ENCODE data around the gene TXNRD3.
A peak's percentile ranks its signal among the peaks of the same experiment; 100 is the strongest.

The TXNRD3 gene

DNA sequence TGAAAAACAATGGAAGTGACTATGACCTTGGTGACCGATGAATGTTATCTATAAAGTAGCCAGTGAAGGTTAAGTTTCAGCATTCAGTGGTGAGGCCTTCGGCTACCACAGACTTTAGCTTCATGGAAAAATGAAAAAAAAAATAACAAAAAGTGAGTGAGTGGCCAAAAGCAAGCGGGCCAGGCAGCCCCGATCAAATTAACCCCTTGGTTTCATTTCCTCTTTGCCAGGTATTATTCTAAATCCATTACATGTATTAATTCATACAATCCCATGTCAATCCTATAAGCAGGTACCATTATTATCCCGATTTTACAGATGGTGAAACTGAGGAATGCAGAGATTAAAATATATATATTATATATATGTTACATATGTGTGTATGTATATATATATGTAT, 28.1 kb upstream of the TXNRD3 start:
- Histone ChIP-seq H3K4me3 (ENCODE audit: low read length in 2 of 2) (no peak overlapping the region), H3K27me3 (ENCODE audit: control insufficient read depth in 1 of 2, insufficient read depth in 2 of 2, low read length in 2 of 2) (peaks cover 5 to 7% of the 10 kb centered on the region in 2 donors), H3K36me3 (ENCODE audit: control insufficient read depth in 2 of 2, insufficient read depth in 2 of 2, low read length in 2 of 2) (no peaks in the 10 kb centered on the region), H3K27ac (ENCODE audit: low read length) (no peak overlapping the region), H3K9me3 (ENCODE audit: control insufficient read depth in 2 of 2, low read length in 2 of 2) (no peaks in the 10 kb centered on the region), H3K9ac (ENCODE audit: low read length in 2 of 2) (no peak overlapping the region), H3K4me1 (ENCODE audit: control insufficient read depth, insufficient read depth, low read length) (peaks cover 8% of the 10 kb centered on the region)

DNA sequence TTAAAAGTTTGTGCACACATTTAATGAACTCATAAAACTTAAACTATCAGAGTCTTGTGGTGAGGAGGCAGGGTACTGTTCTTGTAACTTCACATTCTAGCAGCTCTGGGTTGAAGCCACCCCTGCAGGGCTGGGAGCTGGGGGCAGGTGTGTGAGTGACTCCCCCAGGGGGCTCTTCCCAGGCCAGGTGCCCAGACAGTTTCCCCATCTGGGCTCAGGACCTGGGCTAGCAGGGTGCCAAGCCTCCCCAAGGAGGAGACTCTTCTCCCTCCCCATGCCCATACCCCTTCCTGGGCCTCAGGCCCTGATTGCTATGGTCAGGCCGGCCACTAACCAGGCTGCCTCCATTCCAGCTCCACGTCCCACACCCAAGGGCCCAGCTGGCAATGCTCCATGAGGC, 27.1 kb upstream of the TXNRD3 start:
- Histone ChIP-seq H3K36me3 (ENCODE audit: control insufficient read depth in 2 of 2, insufficient read depth in 2 of 2, low read length in 2 of 2) (no peaks in the 10 kb centered on the region), H3K9ac (ENCODE audit: low read length in 2 of 2) (no peak overlapping the region), H3K9me3 (ENCODE audit: control insufficient read depth in 2 of 2, low read length in 2 of 2) (no peaks in the 10 kb centered on the region), H3K27me3 (ENCODE audit: control insufficient read depth in 1 of 2, insufficient read depth in 2 of 2, low read length in 2 of 2) (peaks cover 7% of the 10 kb centered on the region in 2 donors), H3K4me1 (ENCODE audit: control insufficient read depth, insufficient read depth, low read length) (peaks cover 8% of the 10 kb centered on the region), H3K27ac (ENCODE audit: low read length) (no peak overlapping the region), H3K4me3 (ENCODE audit: low read length in 2 of 2) (no peak overlapping the region)

DNA sequence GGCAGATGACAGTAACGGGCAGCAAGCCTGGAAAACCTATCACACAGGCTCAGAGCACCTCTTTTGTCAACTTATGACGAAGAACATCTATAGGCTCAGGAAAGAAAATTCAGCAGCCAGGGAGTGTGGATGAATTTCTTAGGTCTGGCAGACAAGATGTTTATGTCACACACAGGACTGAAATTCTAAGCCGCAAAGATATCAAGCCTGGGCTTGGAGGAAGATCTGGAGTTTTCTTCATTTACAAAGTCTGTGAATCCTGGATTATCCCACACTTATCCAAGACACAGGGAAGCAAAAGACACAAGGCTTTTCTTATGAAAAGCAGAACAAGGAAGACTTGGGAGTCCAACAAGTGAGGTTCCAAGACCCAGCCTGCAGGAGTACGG, 25.7 kb upstream of the TXNRD3 start:
- H3K4me1 ChIP-seq (ENCODE audit: control insufficient read depth, insufficient read depth, low read length): peaks cover 8% of the 10 kb centered on the region
- H3K9me3 ChIP-seq (ENCODE audit: control insufficient read depth in 2 of 2, low read length in 2 of 2): no peaks in the 10 kb centered on the region
- no peak overlapping the region for H3K9ac ChIP-seq (ENCODE audit: low read length in 2 of 2)
- no peak overlapping the region for H3K4me3 ChIP-seq (ENCODE audit: low read length in 2 of 2)
- H3K27ac ChIP-seq (ENCODE audit: low read length): no peak overlapping the region
- H3K36me3 ChIP-seq (ENCODE audit: control insufficient read depth in 2 of 2, insufficient read depth in 2 of 2, low read length in 2 of 2): no peaks in the 10 kb centered on the region
- H3K27me3 ChIP-seq (ENCODE audit: control insufficient read depth in 1 of 2, insufficient read depth in 2 of 2, low read length in 2 of 2): peaks cover 7 to 8% of the 10 kb centered on the region in 2 donors

DNA sequence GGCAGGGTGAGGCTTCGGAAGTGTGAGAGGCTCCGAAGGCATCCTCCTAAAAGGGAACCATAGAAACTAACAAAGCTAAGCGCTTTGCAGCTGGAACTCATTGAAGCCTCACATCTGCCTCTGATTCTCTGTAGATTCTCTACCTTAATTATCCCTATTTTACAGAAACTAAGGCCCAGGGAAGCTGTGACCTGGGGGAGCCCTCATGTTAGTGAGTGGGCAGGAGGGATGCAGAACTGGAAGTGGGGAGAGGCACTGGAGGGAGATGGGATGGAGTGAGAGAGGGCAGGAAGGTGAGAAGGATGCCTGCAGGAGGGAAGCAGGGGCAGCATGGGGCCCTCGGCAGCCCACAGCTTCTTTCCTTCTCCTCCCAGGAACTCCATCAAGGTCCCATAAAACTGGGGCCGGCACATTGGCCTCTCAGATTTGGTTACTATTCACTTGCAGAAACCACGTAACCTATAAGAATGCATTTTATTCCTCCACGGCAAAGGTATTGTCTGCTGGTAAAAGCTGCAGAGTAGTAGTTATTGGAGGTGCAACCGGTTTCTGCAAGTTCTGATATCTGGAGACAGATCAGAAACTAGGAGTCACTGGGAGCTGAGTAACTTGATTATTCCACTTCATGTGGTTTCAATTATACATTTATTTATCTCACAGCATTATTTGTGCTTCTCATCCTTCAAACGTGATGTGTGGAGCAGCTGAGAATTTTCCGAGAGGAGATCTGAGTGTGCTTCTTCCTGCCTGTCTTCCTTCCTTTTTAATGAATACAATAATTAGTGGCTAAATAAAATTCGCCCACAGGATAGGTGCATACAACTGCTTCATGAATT, 25.1 kb upstream of the TXNRD3 start:
- H3K27me3 ChIP-seq (ENCODE audit: control insufficient read depth in 1 of 2, insufficient read depth in 2 of 2, low read length in 2 of 2): peaks cover 7 to 8% of the 10 kb centered on the region in 2 donors
- H3K4me1 ChIP-seq (ENCODE audit: control insufficient read depth, insufficient read depth, low read length): peaks cover 8% of the 10 kb centered on the region
- H3K36me3 ChIP-seq (ENCODE audit: control insufficient read depth in 2 of 2, insufficient read depth in 2 of 2, low read length in 2 of 2): no peaks in the 10 kb centered on the region
- no peak overlapping the region for H3K9ac ChIP-seq (ENCODE audit: low read length in 2 of 2)
- no peak overlapping the region for H3K4me3 ChIP-seq (ENCODE audit: low read length in 2 of 2)
- H3K27ac ChIP-seq (ENCODE audit: low read length): no peak overlapping the region
- no peaks in the 10 kb centered on the region for H3K9me3 ChIP-seq (ENCODE audit: control insufficient read depth in 2 of 2, low read length in 2 of 2)

DNA sequence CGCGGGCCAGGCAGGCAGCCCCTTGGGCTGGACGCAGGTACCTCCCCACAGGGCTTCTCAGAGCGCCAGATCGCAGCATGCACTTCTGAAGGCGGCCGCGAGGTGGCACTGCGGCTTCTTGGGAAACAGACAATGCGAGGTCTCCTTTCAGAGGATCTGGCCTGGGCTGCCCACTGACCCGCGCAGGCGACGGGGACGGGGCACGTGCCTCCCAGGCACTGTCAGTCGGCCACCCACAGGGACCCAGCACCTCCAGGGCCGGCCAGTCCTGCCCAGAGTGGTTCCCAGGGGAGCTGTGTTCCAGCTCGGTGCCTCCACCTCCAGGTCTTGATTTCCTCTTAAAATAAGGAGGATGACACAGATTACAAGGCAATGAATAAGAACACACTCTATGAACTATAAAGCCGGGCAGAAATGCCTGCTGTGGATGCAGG, 24.4 kb upstream of the TXNRD3 start:
- peaks cover 5 to 7% of the 10 kb centered on the region in 2 donors for H3K27me3 ChIP-seq (ENCODE audit: control insufficient read depth in 1 of 2, insufficient read depth in 2 of 2, low read length in 2 of 2)
- H3K9me3 ChIP-seq (ENCODE audit: control insufficient read depth in 2 of 2, low read length in 2 of 2): no peaks in the 10 kb centered on the region
- H3K27ac ChIP-seq (ENCODE audit: low read length): no peak overlapping the region
- H3K4me1 ChIP-seq (ENCODE audit: control insufficient read depth, insufficient read depth, low read length): peaks cover 8% of the 10 kb centered on the region
- no peaks in the 10 kb centered on the region for H3K36me3 ChIP-seq (ENCODE audit: control insufficient read depth in 2 of 2, insufficient read depth in 2 of 2, low read length in 2 of 2)
- no peak overlapping the region for H3K4me3 ChIP-seq (ENCODE audit: low read length in 2 of 2)
- H3K9ac ChIP-seq (ENCODE audit: low read length in 2 of 2): peak overlapping the region in 1 of 2 donors; percentile 9

DNA sequence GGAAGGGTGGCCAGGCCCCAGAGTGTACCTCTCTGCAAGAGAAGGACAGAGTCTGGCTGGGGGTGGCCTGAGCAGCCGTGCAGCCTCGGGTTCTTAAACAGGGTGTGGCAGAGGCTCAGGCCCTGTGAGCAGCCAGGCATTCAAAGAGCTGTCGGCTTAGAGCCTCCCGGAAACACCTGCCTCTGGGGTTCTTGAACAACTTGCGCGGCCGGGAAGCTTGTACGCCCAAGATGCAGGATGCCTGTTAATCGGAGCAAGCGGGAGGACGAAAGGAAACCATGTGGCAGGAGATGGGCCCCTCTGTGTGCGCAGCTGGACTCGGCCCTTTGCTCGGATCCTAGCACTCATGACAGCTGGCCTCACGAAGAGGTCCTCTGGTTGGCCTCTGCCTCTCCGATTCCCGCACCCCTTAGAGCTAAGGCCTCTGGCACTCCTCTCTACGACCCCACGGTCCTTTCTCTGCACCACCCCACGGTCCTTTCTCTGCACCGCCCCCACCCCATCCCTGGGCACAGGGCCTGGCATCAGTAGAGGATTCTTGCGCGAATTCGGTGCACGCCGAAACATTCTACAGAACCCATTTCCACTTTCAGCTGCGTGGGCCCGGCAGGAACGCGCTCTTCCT, 23.9 kb upstream of the TXNRD3 start:
- H3K36me3 ChIP-seq (ENCODE audit: control insufficient read depth in 2 of 2, insufficient read depth in 2 of 2, low read length in 2 of 2): no peaks in the 10 kb centered on the region
- peaks cover 0 to under 1% of the 10 kb centered on the region in 2 donors for H3K9me3 ChIP-seq (ENCODE audit: control insufficient read depth in 2 of 2, low read length in 2 of 2)
- H3K4me1 ChIP-seq (ENCODE audit: control insufficient read depth, insufficient read depth, low read length): peaks cover 7% of the 10 kb centered on the region
- peaks cover 5 to 7% of the 10 kb centered on the region in 2 donors for H3K27me3 ChIP-seq (ENCODE audit: control insufficient read depth in 1 of 2, insufficient read depth in 2 of 2, low read length in 2 of 2)
- no peak overlapping the region for H3K4me3 ChIP-seq (ENCODE audit: low read length in 2 of 2)
- no peak overlapping the region for H3K9ac ChIP-seq (ENCODE audit: low read length in 2 of 2)
- H3K27ac ChIP-seq (ENCODE audit: low read length): no peak overlapping the region

DNA sequence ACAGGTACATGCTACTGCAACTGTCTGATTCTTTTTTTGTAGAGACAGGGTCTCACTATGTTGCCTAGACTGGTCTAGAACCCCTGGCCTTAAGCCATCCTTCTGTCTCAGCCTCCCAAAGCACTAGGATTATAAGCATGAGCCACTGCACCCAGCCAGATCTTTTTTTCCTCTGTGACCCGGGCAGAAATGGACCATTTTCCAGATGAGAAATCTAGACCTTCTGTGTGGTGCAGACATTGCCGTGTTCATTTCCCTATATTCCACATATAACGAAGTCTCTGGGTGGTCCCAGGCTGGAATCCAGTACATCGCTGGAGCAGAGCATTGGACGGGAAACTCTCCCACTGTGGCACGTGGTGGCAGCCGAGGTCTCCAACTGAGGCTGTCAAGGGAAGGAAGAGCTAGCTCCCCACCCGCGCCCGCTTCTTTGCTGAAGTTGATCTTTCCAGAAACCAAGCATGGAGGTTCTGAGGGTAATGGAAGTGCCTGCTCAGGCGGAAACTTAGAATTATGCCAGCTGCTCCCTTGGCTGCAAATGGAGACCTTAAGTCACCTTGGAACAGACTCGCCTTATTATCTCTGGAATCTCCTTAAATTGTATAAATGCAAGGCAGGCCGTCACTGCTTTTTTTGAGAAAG, 23.1 kb upstream of the TXNRD3 start:
- Histone ChIP-seq H3K9me3 (ENCODE audit: control insufficient read depth in 2 of 2, low read length in 2 of 2) (peaks cover 5 to 7% of the 10 kb centered on the region in 2 donors), H3K4me1 (ENCODE audit: control insufficient read depth, insufficient read depth, low read length) (peaks cover 5% of the 10 kb centered on the region), H3K9ac (ENCODE audit: low read length in 2 of 2) (no peak overlapping the region), H3K4me3 (ENCODE audit: low read length in 2 of 2) (no peak overlapping the region), H3K27ac (ENCODE audit: low read length) (no peak overlapping the region), H3K27me3 (ENCODE audit: control insufficient read depth in 1 of 2, insufficient read depth in 2 of 2, low read length in 2 of 2) (peaks cover 5 to 7% of the 10 kb centered on the region in 2 donors), H3K36me3 (ENCODE audit: control insufficient read depth in 2 of 2, insufficient read depth in 2 of 2, low read length in 2 of 2) (no peaks in the 10 kb centered on the region)

DNA sequence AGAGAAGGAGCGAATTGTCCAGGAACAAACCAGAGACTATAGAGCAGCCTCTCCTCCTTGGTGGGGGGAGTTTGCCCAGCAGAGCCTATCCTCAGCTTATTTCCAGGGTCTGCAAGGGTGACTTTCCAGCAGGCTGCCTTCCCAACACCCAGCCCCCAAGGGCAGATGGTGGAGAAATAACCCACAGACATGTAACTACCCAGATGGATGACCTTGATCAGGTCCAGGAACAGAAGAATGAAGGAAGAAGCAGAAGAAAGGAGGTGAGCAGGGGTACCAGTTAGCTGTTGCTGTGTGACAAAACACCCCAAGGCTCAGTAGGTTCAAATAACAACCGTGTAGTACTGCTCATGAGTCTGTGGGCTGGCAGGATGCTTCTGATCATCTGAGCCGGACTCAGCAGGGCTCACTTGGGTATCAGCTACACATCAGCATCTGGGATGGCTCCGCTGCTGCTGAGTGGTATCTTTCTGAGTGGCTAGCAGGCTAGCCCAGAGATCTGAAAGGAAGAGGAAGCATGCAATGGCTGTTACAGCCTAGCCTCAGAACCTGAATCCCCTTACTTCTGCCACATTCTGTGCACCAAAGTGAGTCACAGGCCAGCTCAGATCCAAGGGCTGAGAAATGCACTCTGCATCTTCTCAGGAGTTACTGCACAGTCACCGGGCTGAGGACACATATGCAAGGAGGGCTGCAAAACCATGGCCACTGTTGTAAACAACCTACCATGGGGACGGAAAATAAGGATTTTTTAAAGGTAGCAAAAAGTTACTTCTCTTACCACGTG, 22.2 kb upstream of the TXNRD3 start:
- Histone ChIP-seq H3K9ac (ENCODE audit: low read length in 2 of 2) (no peak overlapping the region), H3K9me3 (ENCODE audit: control insufficient read depth in 2 of 2, low read length in 2 of 2) (peaks cover 5 to 8% of the 10 kb centered on the region in 2 donors), H3K27me3 (ENCODE audit: control insufficient read depth in 1 of 2, insufficient read depth in 2 of 2, low read length in 2 of 2) (peaks cover 5 to 7% of the 10 kb centered on the region in 2 donors), H3K4me3 (ENCODE audit: low read length in 2 of 2) (no peak overlapping the region), H3K27ac (ENCODE audit: low read length) (no peak overlapping the region), H3K4me1 (ENCODE audit: control insufficient read depth, insufficient read depth, low read length) (peaks cover 5% of the 10 kb centered on the region), H3K36me3 (ENCODE audit: control insufficient read depth in 2 of 2, insufficient read depth in 2 of 2, low read length in 2 of 2) (no peaks in the 10 kb centered on the region)

DNA sequence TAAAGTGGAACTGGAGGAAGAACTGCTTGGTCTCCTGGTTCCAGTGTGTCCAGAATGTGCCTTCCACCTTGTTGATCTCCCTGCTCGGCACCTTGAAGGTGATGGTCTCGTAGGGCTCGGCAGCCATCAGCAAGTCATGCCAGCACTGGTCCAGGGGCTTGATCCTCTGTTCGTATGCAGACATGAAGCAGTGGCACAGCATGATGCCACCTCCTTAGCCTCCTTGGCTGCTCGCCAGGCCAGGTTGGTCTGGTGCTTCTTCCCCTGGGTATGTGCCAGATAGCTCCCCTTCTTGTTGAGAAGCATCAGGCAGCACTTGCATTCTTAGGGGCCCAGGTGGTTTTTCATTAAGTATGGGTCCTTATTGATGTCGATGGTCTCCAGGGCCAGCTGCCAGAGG, 17.8 kb upstream of the TXNRD3 start:
- H3K4me1 ChIP-seq (ENCODE audit: control insufficient read depth, insufficient read depth, low read length): no peaks in the 10 kb centered on the region
- no peaks in the 10 kb centered on the region for H3K36me3 ChIP-seq (ENCODE audit: control insufficient read depth in 2 of 2, insufficient read depth in 2 of 2, low read length in 2 of 2)
- H3K9me3 ChIP-seq (ENCODE audit: control insufficient read depth in 2 of 2, low read length in 2 of 2): peaks cover 5 to 8% of the 10 kb centered on the region in 2 donors
- no peak overlapping the region for H3K9ac ChIP-seq (ENCODE audit: low read length in 2 of 2)
- no peak overlapping the region for H3K27ac ChIP-seq (ENCODE audit: low read length)
- no peak overlapping the region for H3K4me3 ChIP-seq (ENCODE audit: low read length in 2 of 2)
- H3K27me3 ChIP-seq (ENCODE audit: control insufficient read depth in 1 of 2, insufficient read depth in 2 of 2, low read length in 2 of 2): peaks cover 0 to 5% of the 10 kb centered on the region in 2 donors

DNA sequence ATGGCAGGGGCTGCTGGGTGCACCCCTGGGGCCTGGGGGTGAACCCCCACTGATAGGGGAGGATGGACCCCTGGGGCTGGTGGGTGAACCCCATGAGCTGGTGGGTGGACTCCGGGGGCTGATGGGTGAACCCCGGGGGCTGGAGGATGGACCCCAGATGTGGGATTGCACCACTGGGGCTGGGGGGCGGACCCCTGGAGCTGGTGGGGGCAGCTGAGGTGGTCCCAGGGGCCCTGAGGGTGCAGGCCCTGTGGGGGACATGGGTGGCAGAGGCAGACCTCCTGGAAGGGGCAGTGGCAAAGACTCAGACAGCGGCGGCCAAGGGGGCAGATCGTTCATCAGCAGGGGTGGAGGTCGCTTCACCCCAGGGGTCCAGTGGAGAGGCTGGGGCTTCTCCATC, 17.4 kb upstream of the TXNRD3 start:
- Histone ChIP-seq H3K9me3 (ENCODE audit: control insufficient read depth in 2 of 2, low read length in 2 of 2) (peaks cover 5 to 8% of the 10 kb centered on the region in 2 donors), H3K4me3 (ENCODE audit: low read length in 2 of 2) (no peak overlapping the region), H3K27me3 (ENCODE audit: control insufficient read depth in 1 of 2, insufficient read depth in 2 of 2, low read length in 2 of 2) (peaks cover 0 to 5% of the 10 kb centered on the region in 2 donors), H3K9ac (ENCODE audit: low read length in 2 of 2) (no peak overlapping the region), H3K27ac (ENCODE audit: low read length) (no peak overlapping the region), H3K36me3 (ENCODE audit: control insufficient read depth in 2 of 2, insufficient read depth in 2 of 2, low read length in 2 of 2) (no peaks in the 10 kb centered on the region), H3K4me1 (ENCODE audit: control insufficient read depth, insufficient read depth, low read length) (no peaks in the 10 kb centered on the region)
